OCI-LY7 (cell line): ENCODE measurements around the gene MAGEA8.

Experiments used
- CTCF ChIP-seq: fragments of 200-600 bp; sonication (generic); conservative IDR thresholded peaks from 2 replicates; pipeline ENCODE4 v1.5.1; 2014; ENCODE audit warnings: mild to moderate bottlenecking, antibody characterized with exemption, low read length, moderate library complexity, mixed read lengths
- EZH2phosphoT487 ChIP-seq: fragments of 200-600 bp; sonication (generic); IDR thresholded peaks from 2 replicates; pipeline ENCODE4 v1.6.1; 2018; ENCODE audit warnings: low read depth, borderline replicate concordance, mild to moderate bottlenecking, mixed run types, antibody characterized with exemption, low read length, moderate library complexity, mixed read lengths

GRCh38 chrX:149910178-149910695, 29.3 kb downstream of the MAGEA8 start:
- TF ChIP-seq EZH2phosphoT487 (no peak), CTCF (no peak)
